Common myeloid progenitor, CD34-positive (primary cell): ENCODE data around the gene C4orf17. TPM values are rescaled to one million over a fixed set of nuclear protein-coding genes. Genes with fewer than 3 reads are reported as not detected.

ENCODE experiments used
- CTCF ChIA-PET: fragments of 350-600 bp; sonication (Branson Sonifier 250); formaldehyde crosslinking; loops from one replicate; lab custom pipeline; 2021; ENCODE audit warnings: antibody characterized with exemption; lab: Charles Lee
- POLR2A ChIA-PET: fragments of 350-600 bp; sonication (Branson Sonifier 250); formaldehyde crosslinking; loops from one replicate; lab custom pipeline; 2021; ENCODE audit warnings: antibody characterized with exemption; lab: Charles Lee
- DNase-seq, 3 donors: peaks; one replicate each; pipeline versions ENCODE4 v3.0.0 to v3.0.0-alpha.2; 2013
- H3K27ac ChIP-seq, 2 experiments: 1 replicate in 1 of 2; 2 replicates in 1 of 2; pipeline ENCODE4 v1.7.0; 2013; ENCODE audit warnings: inconsistent platforms in 2 of 2, low read length in 2 of 2, mild to moderate bottlenecking in 2 of 2, low read depth in 1 of 2, moderate library complexity in 1 of 2; ENCODE audit not compliant: severe bottlenecking in 2 of 2, insufficient read depth in 1 of 2, poor library complexity in 1 of 2
- H3K27me3 ChIP-seq, 5 experiments: replicated peaks in 2 of 5; 1 replicate in 3 of 5; 2 replicates in 2 of 5; pipeline versions ENCODE4 v1.6.1 to v1.7.0; 2013; ENCODE audit warnings: low read length in 4 of 5, mild to moderate bottlenecking in 2 of 5, moderate library complexity in 2 of 5, inconsistent platforms in 1 of 5; ENCODE audit not compliant: insufficient read depth in 5 of 5, control insufficient read depth in 4 of 5
- H3K36me3 ChIP-seq, 4 experiments: 1 replicate in 2 of 4; 2 replicates in 2 of 4; pipeline versions ENCODE4 v1.6.1 to v1.7.0; 2013; ENCODE audit warnings: low read length in 3 of 4, control low read depth in 1 of 4, mild to moderate bottlenecking in 1 of 4; ENCODE audit not compliant: control insufficient read depth in 4 of 4, insufficient read depth in 4 of 4
- H3K4me1 ChIP-seq, 4 experiments: 1 replicate in 3 of 4; 2 replicates in 1 of 4; pipeline versions ENCODE4 v1.6.1 to v1.7.1; 2013; ENCODE audit warnings: low read length in 3 of 4, mild to moderate bottlenecking in 3 of 4, control low read depth in 1 of 4, inconsistent platforms in 1 of 4, moderate library complexity in 1 of 4; ENCODE audit not compliant: control insufficient read depth in 4 of 4, insufficient read depth in 4 of 4; ENCODE audit errors: control extremely low read depth in 1 of 4
- H3K4me3 ChIP-seq, 7 experiments: 1 replicate in 4 of 7; 2 replicates in 3 of 7; pipeline versions ENCODE4 v1.5.1 to v1.7.0; 2013; ENCODE audit warnings: mild to moderate bottlenecking in 7 of 7, low read length in 6 of 7, moderate library complexity in 6 of 7, inconsistent platforms in 2 of 7, low read depth in 2 of 7, control low read depth in 1 of 7; ENCODE audit not compliant: insufficient read depth in 4 of 7, control insufficient read depth in 1 of 7; ENCODE audit errors: extremely low read depth in 1 of 7
- H3K9me3 ChIP-seq, 5 experiments: 1 replicate in 4 of 5; 2 replicates in 1 of 5; pipeline versions ENCODE4 v1.6.1 to v1.7.1; 2013; ENCODE audit warnings: low read length in 4 of 5, mild to moderate bottlenecking in 2 of 5, inconsistent platforms in 1 of 5, low read depth in 1 of 5, moderate library complexity in 1 of 5; ENCODE audit not compliant: control insufficient read depth in 4 of 5, insufficient read depth in 2 of 5; ENCODE audit errors: control extremely low read depth in 1 of 5
- WGBS: methylation state at CpG from one replicate; pipeline ENCODE4 v1.1.5; 2013; ENCODE audit not compliant: insufficient coverage; 5-methylcytosine and 5-hydroxymethylcytosine counted together
- polyA plus RNA-seq: library from polyadenylated mRNA; unstranded; fragments of 120-200 nt; gene quantifications from one replicate; pipeline ENCODE4 v1.2.1, GENCODE V29; 2013

Gene C4orf17
- not detected for polyA plus RNA-seq

DNA sequence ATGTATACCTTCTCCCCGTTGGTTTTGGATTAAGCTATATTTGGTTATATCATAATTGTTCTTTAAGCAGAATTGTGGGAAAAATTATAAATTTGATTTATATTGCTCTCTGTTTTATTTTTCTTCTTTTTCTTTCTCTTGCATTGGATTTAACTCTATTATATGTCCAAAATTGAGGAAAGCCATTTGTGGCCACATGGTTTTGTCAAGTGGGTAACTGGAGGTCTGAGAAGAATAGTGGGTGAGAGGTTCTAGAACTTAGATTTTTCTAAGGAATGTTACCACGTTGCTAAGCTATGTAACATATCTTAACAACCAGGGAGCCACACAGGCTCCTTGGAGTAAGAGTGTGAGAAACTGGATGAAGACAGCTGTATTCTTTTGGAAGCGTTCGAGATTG lies at the start of gene C4orf17:
TSS of gene C4orf17 (plus strand) at position 301 of the 400 bp plus-strand sequence. CDS start 2,061 bp downstream, outside the sequence.
- DNase-seq, result no peak
- no peak within 1 kb of the TSS for H3K27ac ChIP-seq
- no peaks in the 10 kb centered on the region for H3K27me3 ChIP-seq
- no peaks in the 10 kb centered on the region for H3K9me3 ChIP-seq
- H3K36me3 ChIP-seq, result no peaks in the 10 kb centered on the region
- H3K4me1 ChIP-seq, result no peaks in the 10 kb centered on the region
- WGBS, result 60% methylated on average over 1 of the region's 4 CpGs
- H3K4me3 ChIP-seq, result no peak within 1 kb of the TSS
- ChIA-PET POLR2A (no interaction called here), CTCF (no interaction called here)

GRCh38 chr4:99461623-99462401 lies 49.0 kb upstream of the C4orf17 start:
- Histone ChIP-seq H3K4me1 (no peaks in the 10 kb centered on the region), H3K4me3 (no peak overlapping the region), H3K36me3 (no peaks in the 10 kb centered on the region), H3K9me3 (no peaks in the 10 kb centered on the region), H3K27ac (no peak overlapping the region), H3K27me3 (peaks cover 0 to 4% (median 0%) of the 10 kb centered on the region in 5 experiments)
- 75% methylated on average over 3 of the region's 4 CpGs for WGBS
- ChIA-PET CTCF (interaction anchor here (0.7 to 2.0 kb wide), 6 partner anchors 11 to 1016 kb away, joined by 3 to 8 read pairs (median 3); no protein-coding TSS in a partner anchor), POLR2A (no interaction called here)
- DNase-seq, result no peak

- Histone ChIP-seq H3K4me3 (no peak overlapping the region), H3K9me3 (no peaks in the 10 kb centered on the region), H3K4me1 (no peaks in the 10 kb centered on the region), H3K36me3 (no peaks in the 10 kb centered on the region), H3K27me3 (peaks cover 0 to 4% (median 0%) of the 10 kb centered on the region in 5 experiments), H3K27ac (no peak overlapping the region)
- CTCF ChIA-PET, result interaction anchor here (0.7 to 2.8 kb wide), 11 partner anchors 10 to 1017 kb away, joined by 3 to 12 read pairs (median 4); no protein-coding TSS in a partner anchor
- DNase-seq, result peak; percentile 51 to 80 (median 76)
- 0% methylated on average over 1 of the region's 4 CpGs for WGBS
- POLR2A ChIA-PET, result no interaction called here
Measured at GRCh38 chr4:99462875-99463464, 47.9 kb upstream of the C4orf17 start.

GRCh38 chr4:99463566-99463965 lies 47.3 kb upstream of the C4orf17 start:
- no peaks in the 10 kb centered on the region for H3K36me3 ChIP-seq
- peaks cover 0 to 4% (median 0%) of the 10 kb centered on the region in 5 experiments for H3K27me3 ChIP-seq
- DNase-seq, result no peak
- no peaks in the 10 kb centered on the region for H3K9me3 ChIP-seq
- H3K4me3 ChIP-seq, result no peak overlapping the region
- WGBS, result 100% methylated on average over 1 of the region's 2 CpGs
- CTCF ChIA-PET, result interaction anchor here (1.0 to 2.8 kb wide), 9 partner anchors 9 to 469 kb away, joined by 3 to 12 read pairs (median 4); no protein-coding TSS in a partner anchor
- POLR2A ChIA-PET, result no interaction called here
- no peaks in the 10 kb centered on the region for H3K4me1 ChIP-seq
- no peak overlapping the region for H3K27ac ChIP-seq

DNA sequence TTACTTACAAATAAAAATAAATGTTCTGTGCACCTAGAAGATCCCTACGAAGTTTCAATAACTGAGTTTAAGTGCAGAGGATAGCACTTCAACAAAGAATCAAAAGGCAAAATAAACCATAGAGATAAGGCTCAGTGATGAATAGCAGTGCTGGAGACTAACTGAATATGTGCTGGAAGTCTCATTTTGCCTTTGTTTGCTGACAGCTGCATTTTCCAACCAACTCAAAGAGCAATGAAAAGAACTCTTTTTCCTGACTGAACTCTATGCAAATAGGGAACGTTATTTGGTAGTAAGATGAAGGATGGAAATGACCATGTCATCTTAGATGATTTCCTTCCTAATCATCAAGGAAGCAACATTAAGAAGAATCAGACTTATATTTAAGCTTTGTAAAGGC lies 42.9 kb upstream of the C4orf17 start:
- CTCF ChIA-PET, result no interaction called here
- H3K36me3 ChIP-seq, result no peaks in the 10 kb centered on the region
- no peak overlapping the region for H3K4me3 ChIP-seq
- no peak overlapping the region for H3K27ac ChIP-seq
- H3K9me3 ChIP-seq, result no peaks in the 10 kb centered on the region
- no peak for DNase-seq
- no peaks in the 10 kb centered on the region for H3K27me3 ChIP-seq
- no peaks in the 10 kb centered on the region for H3K4me1 ChIP-seq
- POLR2A ChIA-PET, result no interaction called here
- WGBS, result no CpG with 5 or more reads among the region's 2 CpGs

DNA sequence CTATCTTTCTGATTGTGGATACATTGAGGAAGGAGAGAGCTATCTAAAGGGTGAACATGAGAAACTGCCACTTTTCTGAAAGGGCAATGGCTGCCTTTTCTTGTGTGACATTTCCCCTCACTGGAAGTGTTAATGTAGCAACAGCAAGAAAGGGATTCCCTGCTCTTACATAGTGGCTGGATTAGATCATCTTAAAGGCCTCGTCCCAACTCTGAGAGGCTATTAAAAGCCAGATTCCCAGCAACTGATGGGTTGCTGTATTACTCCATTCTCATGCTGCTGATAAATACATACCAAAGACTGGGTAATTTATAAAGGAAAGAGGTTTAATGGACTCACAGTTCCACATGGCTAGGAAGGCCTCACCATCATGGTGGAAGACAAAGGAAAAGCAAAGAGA lies 41.9 kb upstream of the C4orf17 start:
- WGBS, result 100% methylated on average over 1 of the region's 1 CpG
- no peak for DNase-seq
- CTCF ChIA-PET, result no interaction called here
- no peaks in the 10 kb centered on the region for H3K27me3 ChIP-seq
- POLR2A ChIA-PET, result no interaction called here
- no peaks in the 10 kb centered on the region for H3K36me3 ChIP-seq
- no peak overlapping the region for H3K27ac ChIP-seq
- H3K4me3 ChIP-seq, result no peak overlapping the region
- H3K9me3 ChIP-seq, result no peaks in the 10 kb centered on the region
- H3K4me1 ChIP-seq, result no peaks in the 10 kb centered on the region

- ChIA-PET CTCF (no interaction called here), POLR2A (no interaction called here)
- H3K27ac ChIP-seq, result no peak overlapping the region
- no peaks in the 10 kb centered on the region for H3K9me3 ChIP-seq
- DNase-seq, result no peak
- H3K4me1 ChIP-seq, result no peaks in the 10 kb centered on the region
- no peak overlapping the region for H3K4me3 ChIP-seq
- H3K27me3 ChIP-seq, result no peaks in the 10 kb centered on the region
- no peaks in the 10 kb centered on the region for H3K36me3 ChIP-seq
Measured at GRCh38 chr4:99471349-99471748, 39.5 kb upstream of the C4orf17 start.
